ENCODE measurements around the gene RAB11FIP2. TPM values are rescaled to one million over a fixed set of nuclear protein-coding genes. Genes with fewer than 3 reads are reported as not detected.

The RAB11FIP2 gene
- total and polyA plus RNA-seq, 4 donors = 3.0 to 11.5 (median 6.0) TPM

GRCh38 chr10:117994771-117995170 is 52.0 kb downstream of the RAB11FIP2 start:
- Histone ChIP-seq H3K36me3 (ENCODE audit: control insufficient read depth in 4 of 4, insufficient read depth in 3 of 4, low read depth in 1 of 4, low read length in 3 of 4) (peaks cover 0 to 2% (median 0%) of the 10 kb centered on the region in 4 donors), H3K27me3 (ENCODE audit: control insufficient read depth in 4 of 4, insufficient read depth in 4 of 4, low read length in 3 of 4) (no peaks in the 10 kb centered on the region), H3K4me1 (ENCODE audit: control insufficient read depth in 4 of 4, insufficient read depth in 4 of 4, low read length in 3 of 4) (no peaks in the 10 kb centered on the region), H3K9me3 (ENCODE audit: control insufficient read depth in 4 of 4, low read length in 3 of 4) (no peaks in the 10 kb centered on the region), H3K9ac (ENCODE audit: low read depth in 1 of 2, low read length in 2 of 2) (no peak overlapping the region), H3K4me3 (ENCODE audit: low read depth in 1 of 3, low read length in 3 of 3) (no peak overlapping the region), H3K27ac (ENCODE audit: low read depth in 1 of 2, low read length in 2 of 2) (no peak overlapping the region)
- TF ChIP-seq RXRA (IDR thresholded peaks at IDR 0.05) (no peak), EGR1 (IDR thresholded peaks at IDR 0.05; ENCODE audit: low read depth in 2 of 2) (no peak), FOXA1 (IDR thresholded peaks at IDR 0.05) (no peak), MAX (IDR thresholded peaks at IDR 0.05) (no peak), SP1 (IDR thresholded peaks at IDR 0.05) (no peak), HNF4G (IDR thresholded peaks at IDR 0.05) (no peak), JUND (IDR thresholded peaks at IDR 0.05) (no peak), GABPA (IDR thresholded peaks at IDR 0.05 in 1 of 2, conservative IDR thresholded peaks at IDR 0.05 in 1 of 2) (no peak), TAF1 (conservative IDR thresholded peaks at IDR 0.05) (no peak), HNF4A (conservative IDR thresholded peaks at IDR 0.05) (no peak), FOXA2 (IDR thresholded peaks at IDR 0.05) (no peak), NR2F2 (IDR thresholded peaks at IDR 0.05) (no peak)
- TF ChIP-seq, protein P1, sequence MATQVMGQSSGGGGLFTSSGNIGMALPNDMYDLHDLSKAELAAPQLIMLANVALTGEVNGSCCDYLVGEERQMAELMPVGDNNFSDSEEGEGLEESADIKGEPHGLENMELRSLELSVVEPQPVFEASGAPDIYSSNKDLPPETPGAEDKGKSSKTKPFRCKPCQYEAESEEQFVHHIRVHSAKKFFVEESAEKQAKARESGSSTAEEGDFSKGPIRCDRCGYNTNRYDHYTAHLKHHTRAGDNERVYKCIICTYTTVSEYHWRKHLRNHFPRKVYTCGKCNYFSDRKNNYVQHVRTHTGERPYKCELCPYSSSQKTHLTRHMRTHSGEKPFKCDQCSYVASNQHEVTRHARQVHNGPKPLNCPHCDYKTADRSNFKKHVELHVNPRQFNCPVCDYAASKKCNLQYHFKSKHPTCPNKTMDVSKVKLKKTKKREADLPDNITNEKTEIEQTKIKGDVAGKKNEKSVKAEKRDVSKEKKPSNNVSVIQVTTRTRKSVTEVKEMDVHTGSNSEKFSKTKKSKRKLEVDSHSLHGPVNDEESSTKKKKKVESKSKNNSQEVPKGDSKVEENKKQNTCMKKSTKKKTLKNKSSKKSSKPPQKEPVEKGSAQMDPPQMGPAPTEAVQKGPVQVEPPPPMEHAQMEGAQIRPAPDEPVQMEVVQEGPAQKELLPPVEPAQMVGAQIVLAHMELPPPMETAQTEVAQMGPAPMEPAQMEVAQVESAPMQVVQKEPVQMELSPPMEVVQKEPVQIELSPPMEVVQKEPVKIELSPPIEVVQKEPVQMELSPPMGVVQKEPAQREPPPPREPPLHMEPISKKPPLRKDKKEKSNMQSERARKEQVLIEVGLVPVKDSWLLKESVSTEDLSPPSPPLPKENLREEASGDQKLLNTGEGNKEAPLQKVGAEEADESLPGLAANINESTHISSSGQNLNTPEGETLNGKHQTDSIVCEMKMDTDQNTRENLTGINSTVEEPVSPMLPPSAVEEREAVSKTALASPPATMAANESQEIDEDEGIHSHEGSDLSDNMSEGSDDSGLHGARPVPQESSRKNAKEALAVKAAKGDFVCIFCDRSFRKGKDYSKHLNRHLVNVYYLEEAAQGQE (IDR thresholded peaks at IDR 0.05) = no peak
- no peak for DNase-seq (ENCODE audit: low spot score)
- WGBS = 96% methylated on average over 2 of the region's 2 CpGs

- Histone ChIP-seq H3K27me3 (ENCODE audit: control insufficient read depth in 4 of 4, insufficient read depth in 4 of 4, low read length in 3 of 4) (no peaks in the 10 kb centered on the region), H3K36me3 (ENCODE audit: control insufficient read depth in 4 of 4, insufficient read depth in 3 of 4, low read depth in 1 of 4, low read length in 3 of 4) (peaks cover 0 to 2% (median 0%) of the 10 kb centered on the region in 4 donors)
Observed at GRCh38 chr10:117993166-117993565, 53.6 kb downstream of the RAB11FIP2 start.

More at GRCh38 chr10:117993166-117993565, 53.6 kb downstream of the RAB11FIP2 start:
- H3K9me3 ChIP-seq (ENCODE audit: control insufficient read depth in 4 of 4, low read length in 3 of 4) = no peaks in the 10 kb centered on the region
- H3K9ac ChIP-seq (ENCODE audit: low read depth in 1 of 2, low read length in 2 of 2) = no peak overlapping the region
- WGBS = 92% methylated on average over 4 of the region's 4 CpGs
- H3K27ac ChIP-seq (ENCODE audit: low read depth in 1 of 2, low read length in 2 of 2) = no peak overlapping the region
- no peaks in the 10 kb centered on the region for H3K4me1 ChIP-seq (ENCODE audit: control insufficient read depth in 4 of 4, insufficient read depth in 4 of 4, low read length in 3 of 4)
- TF ChIP-seq JUND (IDR thresholded peaks at IDR 0.05) (no peak), HNF4A (conservative IDR thresholded peaks at IDR 0.05) (no peak), GABPA (IDR thresholded peaks at IDR 0.05 in 1 of 2, conservative IDR thresholded peaks at IDR 0.05 in 1 of 2) (no peak)
- TF ChIP-seq, protein P1 (IDR thresholded peaks at IDR 0.05) = no peak
- TF ChIP-seq, protein P2, sequence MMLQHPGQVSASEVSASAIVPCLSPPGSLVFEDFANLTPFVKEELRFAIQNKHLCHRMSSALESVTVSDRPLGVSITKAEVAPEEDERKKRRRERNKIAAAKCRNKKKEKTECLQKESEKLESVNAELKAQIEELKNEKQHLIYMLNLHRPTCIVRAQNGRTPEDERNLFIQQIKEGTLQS (IDR thresholded peaks at IDR 0.05) = no peak
- H3K4me3 ChIP-seq (ENCODE audit: low read depth in 1 of 3, low read length in 3 of 3) = no peak overlapping the region
- DNase-seq (ENCODE audit: low spot score) = no peak
